Measurements from ENCODE around the gene CEMP1.

DNA sequence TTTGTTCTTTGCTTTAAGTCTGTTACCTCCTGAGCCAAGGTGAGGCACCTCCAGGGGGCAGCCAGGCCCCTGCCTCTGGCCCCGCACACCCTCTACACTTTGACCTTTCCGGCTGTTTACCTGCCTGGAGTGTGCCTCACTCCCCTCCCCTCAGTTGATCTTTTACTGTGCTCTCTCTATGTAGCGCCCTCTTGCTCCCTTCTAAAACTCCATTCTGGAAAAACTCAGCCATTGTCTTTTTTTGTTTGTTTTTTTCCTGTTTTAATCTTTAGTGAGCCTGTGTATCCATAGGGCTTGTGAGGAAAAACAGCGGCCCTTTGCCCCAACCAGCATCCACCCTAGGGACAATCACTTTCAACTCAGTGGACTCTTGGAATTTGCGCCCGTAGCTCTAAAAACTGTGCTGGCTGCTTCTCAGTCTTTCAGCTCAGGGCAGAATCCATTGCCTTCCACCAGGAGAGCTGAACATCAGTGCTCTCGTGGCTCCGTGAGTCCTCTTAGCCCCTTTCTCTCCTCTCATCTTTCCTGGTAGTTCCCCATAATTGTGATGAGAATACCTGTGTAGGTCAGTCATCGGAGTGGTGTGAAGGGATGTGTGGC lies 6.8 kb downstream of the CEMP1 start:
- no peak for TF ChIP-seq EZH2phosphoT487 (IDR thresholded peaks at IDR 0.05; ENCODE audit: low read depth)
- TF ChIP-seq, protein P1, sequence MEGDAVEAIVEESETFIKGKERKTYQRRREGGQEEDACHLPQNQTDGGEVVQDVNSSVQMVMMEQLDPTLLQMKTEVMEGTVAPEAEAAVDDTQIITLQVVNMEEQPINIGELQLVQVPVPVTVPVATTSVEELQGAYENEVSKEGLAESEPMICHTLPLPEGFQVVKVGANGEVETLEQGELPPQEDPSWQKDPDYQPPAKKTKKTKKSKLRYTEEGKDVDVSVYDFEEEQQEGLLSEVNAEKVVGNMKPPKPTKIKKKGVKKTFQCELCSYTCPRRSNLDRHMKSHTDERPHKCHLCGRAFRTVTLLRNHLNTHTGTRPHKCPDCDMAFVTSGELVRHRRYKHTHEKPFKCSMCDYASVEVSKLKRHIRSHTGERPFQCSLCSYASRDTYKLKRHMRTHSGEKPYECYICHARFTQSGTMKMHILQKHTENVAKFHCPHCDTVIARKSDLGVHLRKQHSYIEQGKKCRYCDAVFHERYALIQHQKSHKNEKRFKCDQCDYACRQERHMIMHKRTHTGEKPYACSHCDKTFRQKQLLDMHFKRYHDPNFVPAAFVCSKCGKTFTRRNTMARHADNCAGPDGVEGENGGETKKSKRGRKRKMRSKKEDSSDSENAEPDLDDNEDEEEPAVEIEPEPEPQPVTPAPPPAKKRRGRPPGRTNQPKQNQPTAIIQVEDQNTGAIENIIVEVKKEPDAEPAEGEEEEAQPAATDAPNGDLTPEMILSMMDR (IDR thresholded peaks at IDR 0.05; ENCODE audit: low read depth, low read length): no peak
